Vagina (tissue), 2 donors: ENCODE results near the gene L3MBTL4. TPM values are rescaled to one million over a fixed set of nuclear protein-coding genes. Genes with fewer than 3 reads are reported as not detected.

Source experiments
- DNase-seq, 2 donors: peaks; one replicate each; pipeline ENCODE4 v3.0.0-alpha.2; 2017; ENCODE audit errors: extremely low spot score in 2 of 2
- H3K27ac ChIP-seq: fragments of 200-600 bp; sonication (generic); one replicate; pipeline ENCODE4 v1.5.1; 2019
- H3K27me3 ChIP-seq: fragments of 200-600 bp; sonication (generic); one replicate; pipeline ENCODE4 v1.5.1; 2019
- H3K36me3 ChIP-seq, 2 donors: fragments of 200-600 bp; sonication (generic); one replicate each; pipeline ENCODE4 v1.5.1; 2017 to 2019
- H3K4me1 ChIP-seq: fragments of 200-600 bp; sonication (generic); one replicate; pipeline ENCODE4 v1.5.1; 2019
- H3K4me3 ChIP-seq, 2 donors: fragments of 200-600 bp; sonication (generic); 1 replicate in 1 of 2; 2 replicates in 1 of 2; pipeline ENCODE4 v1.5.1; 2016 to 2019
- H3K9me3 ChIP-seq: fragments of 200-600 bp; sonication (generic); one replicate; pipeline ENCODE4 v1.5.1; 2019
- CTCF ChIP-seq, 3 experiments: fragments of 450-650 bp in 2 of 3; fragments of 200-600 bp in 1 of 3; sonication (generic) in 1 of 3; IDR thresholded peaks; one replicate each; pipeline ENCODE4 v1.5.1; 2017 to 2019; ENCODE audit warnings: antibody characterized with exemption in 3 of 3, mild to moderate bottlenecking in 2 of 3, moderate library complexity in 2 of 3
- POLR2A ChIP-seq, 2 donors: fragments of 450-650 bp; IDR thresholded peaks; one replicate each; pipeline ENCODE4 v1.6.1; 2017; ENCODE audit warnings: antibody characterized with exemption in 2 of 2, mild to moderate bottlenecking in 2 of 2, moderate library complexity in 2 of 2
- POLR2AphosphoS5 ChIP-seq, 2 donors: sonication (generic); formaldehyde crosslinking; IDR thresholded peaks; one replicate each; pipeline ENCODE4 v1.9.0; 2017; ENCODE audit warnings: antibody characterized with exemption in 2 of 2, mild to moderate bottlenecking in 2 of 2, low read depth in 1 of 2; ENCODE audit not compliant: insufficient read depth in 1 of 2
- intact Hi-C: fragments of 100-400 bp; cut with DNase I; formaldehyde crosslinking; loops from one replicate; pipeline ENCODE4 v1.15.1; 2023
- total RNA-seq: library from RNA; depleted of rRNA; stranded (reverse); fragments of >200 nt; gene quantifications from one replicate; pipeline ENCODE4 v1.2.3, GENCODE V29; 2016

Gene L3MBTL4
- total RNA-seq, 1 donor from 2014 or later: 9.6 TPM

GRCh38 chr18:6373187-6373586, 41.5 kb downstream of the L3MBTL4 start:
- no peaks in the 10 kb centered on the region for H3K27me3 ChIP-seq
- no peaks in the 10 kb centered on the region for H3K9me3 ChIP-seq
- H3K4me3 ChIP-seq: no peak overlapping the region
- no peak for TF ChIP-seq POLR2A (IDR thresholded peaks at IDR 0.05)
- no peak for TF ChIP-seq POLR2AphosphoS5 (IDR thresholded peaks at IDR 0.05; ENCODE audit: insufficient read depth in 1 of 2, low read depth in 1 of 2)
- TF ChIP-seq CTCF (IDR thresholded peaks at IDR 0.05): no peak
- no peak overlapping the region for H3K27ac ChIP-seq
- no peaks in the 10 kb centered on the region for H3K36me3 ChIP-seq
- intact Hi-C loops: no loop called here
- H3K4me1 ChIP-seq: no peaks in the 10 kb centered on the region
- DNase-seq: no peak

- DNase-seq: no peak
- no peaks in the 10 kb centered on the region for H3K9me3 ChIP-seq
- intact Hi-C loops: no loop called here
- TF ChIP-seq POLR2A (IDR thresholded peaks at IDR 0.05) (no peak), CTCF (IDR thresholded peaks at IDR 0.05) (no peak), POLR2AphosphoS5 (IDR thresholded peaks at IDR 0.05; ENCODE audit: insufficient read depth in 1 of 2, low read depth in 1 of 2) (no peak)
- no peak overlapping the region for H3K27ac ChIP-seq
- no peak overlapping the region for H3K4me3 ChIP-seq
- H3K36me3 ChIP-seq: no peaks in the 10 kb centered on the region
- no peaks in the 10 kb centered on the region for H3K27me3 ChIP-seq
- no peaks in the 10 kb centered on the region for H3K4me1 ChIP-seq
These were observed 43.6 kb downstream of the L3MBTL4 start for GRCh38 chr18:6370886-6371635.

DNA sequence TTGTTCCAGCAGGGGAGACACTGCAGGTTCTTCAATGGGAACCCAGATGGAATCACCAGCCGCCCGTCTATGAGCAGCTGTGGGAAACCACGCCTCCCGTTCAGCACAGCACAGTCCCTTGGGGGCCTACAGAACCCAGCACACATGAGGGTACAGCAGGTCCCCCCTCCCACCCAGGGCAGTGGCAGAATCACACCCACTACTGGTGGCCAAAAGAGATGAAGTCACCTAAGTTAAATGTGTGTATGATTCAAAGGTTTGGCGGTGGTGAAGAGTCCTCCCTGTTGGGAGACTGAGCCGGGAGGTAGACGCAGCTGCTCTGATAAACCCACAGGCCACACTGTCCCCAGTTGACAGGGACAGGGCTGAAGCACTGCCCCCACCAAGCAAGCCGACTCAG, 44.3 kb downstream of the L3MBTL4 start:
- Histone ChIP-seq H3K27me3 (no peaks in the 10 kb centered on the region), H3K27ac (no peak overlapping the region), H3K9me3 (no peaks in the 10 kb centered on the region), H3K4me3 (no peak overlapping the region), H3K4me1 (no peaks in the 10 kb centered on the region), H3K36me3 (no peaks in the 10 kb centered on the region)
- DNase-seq: no peak
- intact Hi-C loops: no loop called here
- no peak for TF ChIP-seq POLR2A (IDR thresholded peaks at IDR 0.05)
- TF ChIP-seq POLR2AphosphoS5 (IDR thresholded peaks at IDR 0.05; ENCODE audit: insufficient read depth in 1 of 2, low read depth in 1 of 2): no peak
- no peak for TF ChIP-seq CTCF (IDR thresholded peaks at IDR 0.05)

- Histone ChIP-seq H3K27me3 (no peaks in the 10 kb centered on the region), H3K27ac (no peak overlapping the region), H3K36me3 (no peaks in the 10 kb centered on the region), H3K4me3 (no peak overlapping the region), H3K9me3 (no peaks in the 10 kb centered on the region), H3K4me1 (no peaks in the 10 kb centered on the region)
- TF ChIP-seq POLR2A (IDR thresholded peaks at IDR 0.05): no peak
- no peak for TF ChIP-seq CTCF (IDR thresholded peaks at IDR 0.05)
- no peak for TF ChIP-seq POLR2AphosphoS5 (IDR thresholded peaks at IDR 0.05; ENCODE audit: insufficient read depth in 1 of 2, low read depth in 1 of 2)
- DNase-seq: no peak
- intact Hi-C loops: no loop called here
These were observed 46.7 kb downstream of the L3MBTL4 start for GRCh38 chr18:6368017-6368416.

DNA sequence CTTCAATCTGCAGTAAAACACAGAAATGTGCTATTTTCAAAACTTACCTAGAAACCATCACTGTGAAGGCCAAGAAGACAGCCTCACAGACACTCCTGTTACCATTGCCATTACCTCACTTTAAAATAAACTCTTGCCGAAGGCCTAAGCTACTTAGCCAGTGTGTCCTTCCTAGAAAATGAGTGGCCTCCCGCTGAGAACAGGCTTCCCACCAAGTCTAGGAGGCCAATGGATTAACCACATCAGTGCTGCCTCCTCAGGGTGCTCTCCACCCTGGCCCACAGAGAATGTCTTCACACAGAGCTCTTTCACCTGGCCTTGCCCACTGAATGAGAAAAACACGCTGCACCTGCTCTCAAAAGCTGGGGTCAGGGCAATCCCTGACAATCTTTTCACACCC, 47.5 kb downstream of the L3MBTL4 start:
- no peak for DNase-seq
- Histone ChIP-seq H3K27ac (no peak overlapping the region), H3K9me3 (no peaks in the 10 kb centered on the region), H3K4me1 (no peaks in the 10 kb centered on the region), H3K4me3 (no peak overlapping the region), H3K36me3 (no peaks in the 10 kb centered on the region), H3K27me3 (no peaks in the 10 kb centered on the region)
- TF ChIP-seq POLR2A (IDR thresholded peaks at IDR 0.05) (no peak), POLR2AphosphoS5 (IDR thresholded peaks at IDR 0.05; ENCODE audit: insufficient read depth in 1 of 2, low read depth in 1 of 2) (no peak), CTCF (IDR thresholded peaks at IDR 0.05) (no peak)
- intact Hi-C loops: no loop called here
